Vagina (tissue), 2 donors: Measurements from ENCODE around the gene RNF215. TPM values are rescaled to one million over a fixed set of nuclear protein-coding genes. Genes with fewer than 3 reads are reported as not detected.

Experiments
- DNase-seq, 2 donors: peaks; one replicate each; pipeline ENCODE4 v3.0.0-alpha.2; 2017; ENCODE audit errors: extremely low spot score in 2 of 2
- H3K27ac ChIP-seq: fragments of 200-600 bp; sonication (generic); one replicate; pipeline ENCODE4 v1.5.1; 2019
- H3K27me3 ChIP-seq: fragments of 200-600 bp; sonication (generic); one replicate; pipeline ENCODE4 v1.5.1; 2019
- H3K36me3 ChIP-seq, 2 donors: fragments of 200-600 bp; sonication (generic); one replicate each; pipeline ENCODE4 v1.5.1; 2017 to 2019
- H3K4me1 ChIP-seq: fragments of 200-600 bp; sonication (generic); one replicate; pipeline ENCODE4 v1.5.1; 2019
- H3K4me3 ChIP-seq, 2 donors: fragments of 200-600 bp; sonication (generic); 1 replicate in 1 of 2; 2 replicates in 1 of 2; pipeline ENCODE4 v1.5.1; 2016 to 2019
- H3K9me3 ChIP-seq: fragments of 200-600 bp; sonication (generic); one replicate; pipeline ENCODE4 v1.5.1; 2019
- CTCF ChIP-seq, 3 experiments: fragments of 450-650 bp in 2 of 3; fragments of 200-600 bp in 1 of 3; sonication (generic) in 1 of 3; IDR thresholded peaks; one replicate each; pipeline ENCODE4 v1.5.1; 2017 to 2019; ENCODE audit warnings: antibody characterized with exemption in 3 of 3, mild to moderate bottlenecking in 2 of 3, moderate library complexity in 2 of 3
- POLR2A ChIP-seq, 2 donors: fragments of 450-650 bp; IDR thresholded peaks; one replicate each; pipeline ENCODE4 v1.6.1; 2017; ENCODE audit warnings: antibody characterized with exemption in 2 of 2, mild to moderate bottlenecking in 2 of 2, moderate library complexity in 2 of 2
- POLR2AphosphoS5 ChIP-seq, 2 donors: sonication (generic); formaldehyde crosslinking; IDR thresholded peaks; one replicate each; pipeline ENCODE4 v1.9.0; 2017; ENCODE audit warnings: antibody characterized with exemption in 2 of 2, mild to moderate bottlenecking in 2 of 2, low read depth in 1 of 2; ENCODE audit not compliant: insufficient read depth in 1 of 2
- intact Hi-C: fragments of 100-400 bp; cut with DNase I; formaldehyde crosslinking; loops from one replicate; pipeline ENCODE4 v1.15.1; 2023
- total RNA-seq: library from RNA; depleted of rRNA; stranded (reverse); fragments of >200 nt; gene quantifications from one replicate; pipeline ENCODE4 v1.2.3, GENCODE V29; 2016

The RNF215 gene
- total RNA-seq, 1 donor from 2014 or later = 17.4 TPM

DNA sequence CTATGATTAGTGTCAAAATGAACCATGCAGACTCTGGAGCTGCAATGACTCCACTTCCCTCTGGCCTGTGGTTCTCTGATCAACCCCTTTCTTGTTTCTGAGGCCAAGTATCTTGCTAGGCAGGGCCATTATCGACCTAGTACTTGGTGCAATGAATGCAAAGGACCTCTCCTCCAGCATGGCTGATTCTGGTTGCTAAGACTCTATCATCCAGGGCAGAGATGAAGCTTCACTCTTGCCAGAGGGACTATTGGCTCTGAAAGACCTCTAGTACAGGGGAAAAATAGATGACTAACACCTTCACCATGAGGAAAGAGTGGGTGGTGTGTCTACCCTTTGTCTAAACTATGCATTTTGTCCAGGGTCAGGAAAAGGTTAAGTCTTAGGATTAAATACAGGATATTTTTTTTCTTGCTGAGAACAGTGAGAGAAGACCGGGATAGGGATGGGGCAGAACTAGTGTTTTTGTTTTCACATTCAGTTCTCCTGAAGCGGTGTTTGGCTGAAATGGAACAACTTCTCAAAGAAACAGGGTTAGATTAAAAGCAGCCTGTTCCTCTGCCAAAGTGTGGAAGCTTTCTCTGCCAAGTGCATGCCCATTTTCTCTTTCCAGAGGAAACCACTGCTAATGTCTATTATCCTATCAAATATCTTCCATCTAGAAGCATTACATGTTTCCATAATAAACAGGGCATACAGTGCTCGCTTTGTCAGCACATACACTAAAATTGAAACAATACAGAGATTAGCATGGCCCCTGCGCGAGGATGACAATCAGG is 33.3 kb upstream of the RNF215 start:
- H3K4me1 ChIP-seq = peaks cover 32% of the 10 kb centered on the region
- H3K9me3 ChIP-seq = no peaks in the 10 kb centered on the region
- intact Hi-C loops = no loop called here
- H3K27ac ChIP-seq = no peak overlapping the region
- no peak for TF ChIP-seq CTCF (IDR thresholded peaks at IDR 0.05)
- no peak for TF ChIP-seq POLR2AphosphoS5 (IDR thresholded peaks at IDR 0.05; ENCODE audit: insufficient read depth in 1 of 2, low read depth in 1 of 2)
- TF ChIP-seq POLR2A (IDR thresholded peaks at IDR 0.05) = no peak
- peaks cover 0 to 44% of the 10 kb centered on the region in 2 donors for H3K36me3 ChIP-seq
- no peak overlapping the region for H3K4me3 ChIP-seq
- H3K27me3 ChIP-seq = no peaks in the 10 kb centered on the region
- DNase-seq = no peak

GRCh38 chr22:30416837-30417236 is 29.6 kb upstream of the RNF215 start:
- TF ChIP-seq POLR2AphosphoS5 (IDR thresholded peaks at IDR 0.05; ENCODE audit: insufficient read depth in 1 of 2, low read depth in 1 of 2) (no peak), CTCF (IDR thresholded peaks at IDR 0.05) (no peak), POLR2A (IDR thresholded peaks at IDR 0.05) (no peak)
- peaks cover 5% of the 10 kb centered on the region for H3K4me1 ChIP-seq
- no peak overlapping the region for H3K27ac ChIP-seq
- intact Hi-C loops = no loop called here
- H3K27me3 ChIP-seq = no peaks in the 10 kb centered on the region
- no peaks in the 10 kb centered on the region for H3K9me3 ChIP-seq
- H3K36me3 ChIP-seq = peaks cover 0 to 57% of the 10 kb centered on the region in 2 donors
- no peak overlapping the region for H3K4me3 ChIP-seq
- DNase-seq = no peak

- intact Hi-C loops = no loop called here
- Histone ChIP-seq H3K4me3 (no peak overlapping the region), H3K27ac (no peak overlapping the region), H3K36me3 (peaks cover 0 to 62% of the 10 kb centered on the region in 2 donors), H3K27me3 (no peaks in the 10 kb centered on the region), H3K4me1 (peaks cover 5% of the 10 kb centered on the region), H3K9me3 (no peaks in the 10 kb centered on the region)
- no peak for DNase-seq
- TF ChIP-seq CTCF (IDR thresholded peaks at IDR 0.05) (no peak), POLR2AphosphoS5 (IDR thresholded peaks at IDR 0.05; ENCODE audit: insufficient read depth in 1 of 2, low read depth in 1 of 2) (no peak), POLR2A (IDR thresholded peaks at IDR 0.05) (no peak)
Observed at GRCh38 chr22:30416403-30416802, 29.2 kb upstream of the RNF215 start.

GRCh38 chr22:30414525-30415047 is 27.4 kb upstream of the RNF215 start:
- DNase-seq = no peak
- peaks cover 0 to 63% of the 10 kb centered on the region in 2 donors for H3K36me3 ChIP-seq
- H3K4me1 ChIP-seq = no peaks in the 10 kb centered on the region
- no peak overlapping the region for H3K4me3 ChIP-seq
- H3K9me3 ChIP-seq = no peaks in the 10 kb centered on the region
- intact Hi-C loops = no loop called here
- no peak overlapping the region for H3K27ac ChIP-seq
- no peak for TF ChIP-seq CTCF (IDR thresholded peaks at IDR 0.05)
- no peaks in the 10 kb centered on the region for H3K27me3 ChIP-seq
